GM12891 (cell line): Measurements from ENCODE around the gene TNS1. TPM values are rescaled to one million over a fixed set of nuclear protein-coding genes. Genes with fewer than 3 reads are reported as not detected.
"Not testable (repeated sequence)": the region's sequence is repeated elsewhere in the genome, so short reads cannot be mapped to it uniquely, and the experiment has no call there.

Source experiments
- DNase-seq: peaks from one replicate; pipeline ENCODE4 v3.0.0; 2011; ENCODE audit warnings: low spot score; ENCODE audit not compliant: insufficient read length
- FAIRE-seq: peaks from 2 replicates; lab custom pipeline; 2011; peaks lifted over from hg19 to GRCh38; lab: Jason Lieb, UNC
- PAX5 ChIP-seq: IDR thresholded peaks from 2 replicates; pipeline ENCODE4 v1.6.1; 2011; ENCODE audit warnings: low read length, moderate library complexity, mild to moderate bottlenecking; ENCODE audit not compliant: insufficient read depth, severe bottlenecking
- POLR2A ChIP-seq: IDR thresholded peaks from 2 replicates; pipeline ENCODE4 v1.6.1; 2011; ENCODE audit warnings: low read depth, low read length, control low read depth
- POLR2AphosphoS5 ChIP-seq: IDR thresholded peaks from 2 replicates; pipeline ENCODE4 v1.6.1; 2011; ENCODE audit warnings: low read depth, low read length, control low read depth
- POU2F2 ChIP-seq: IDR thresholded peaks from 2 replicates; pipeline ENCODE4 v1.6.1; 2011; ENCODE audit warnings: low read depth, mild to moderate bottlenecking, control low read depth, low read length, moderate library complexity
- SPI1 ChIP-seq: IDR thresholded peaks from 2 replicates; pipeline ENCODE4 v1.6.1; 2011; ENCODE audit warnings: low read depth, low read length, control low read depth
- TAF1 ChIP-seq: IDR thresholded peaks from 2 replicates; pipeline ENCODE4 v1.6.1; 2011; ENCODE audit warnings: low read depth, low read length, control low read depth
- polyA plus RNA-seq: library from polyadenylated mRNA; unstranded; fragments of >200 nt; gene quantifications from one replicate; pipeline ENCODE4 v1.2.1, GENCODE V29; 2012; ENCODE audit warnings: low read depth, missing spikeins, inconsistent platforms; ENCODE audit not compliant: missing spikeins

TNS1 gene
- polyA plus RNA-seq: 1.7 TPM

GRCh38 chr2:218002845-218003180 is at the start of gene TNS1:
Gene TNS1 (minus strand): TSS chr2:218002995. CDS start chr2:218002872, 123 bp downstream.
- DNase-seq: no peak
- TF ChIP-seq POLR2AphosphoS5 (no peak), POLR2A (no peak)

GRCh38 chr2:218051903-218052302 is 49.1 kb upstream of the TNS1 start:
- no peak for TF ChIP-seq SPI1
- TF ChIP-seq POLR2AphosphoS5: no peak
- no peak for TF ChIP-seq PAX5
- no peak for TF ChIP-seq TAF1
- no peak for TF ChIP-seq POU2F2
- no peak for TF ChIP-seq POLR2A
- DNase-seq: no peak
- no peak for FAIRE-seq

More at GRCh38 chr2:218002845-218003180, at the start of gene TNS1:
- no peak for FAIRE-seq

GRCh38 chr2:218047536-218048225 is 44.9 kb upstream of the TNS1 start:
- FAIRE-seq: no peak

DNA sequence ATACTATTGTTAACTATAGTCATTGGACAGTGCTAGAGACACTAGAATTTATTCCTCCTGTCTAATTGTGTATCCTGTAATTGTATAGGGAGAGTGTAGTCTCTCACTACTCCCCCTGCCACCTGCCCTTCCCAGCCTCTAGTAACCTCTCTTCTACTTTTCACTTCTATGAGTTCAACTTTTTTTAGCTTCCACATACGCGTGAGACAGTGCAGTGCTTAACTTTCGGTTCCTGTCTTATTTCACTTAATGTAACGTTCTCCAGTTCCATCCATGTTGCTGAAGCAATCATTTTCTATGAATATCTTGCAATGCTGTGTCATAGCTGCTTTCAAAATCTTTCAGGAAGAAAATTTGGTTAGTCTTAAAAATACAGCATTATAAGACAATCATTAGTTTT is 43.4 kb upstream of the TNS1 start:
- DNase-seq (no peak), FAIRE-seq (peak; percentile 93)
- no peak for TF ChIP-seq POU2F2
- TF ChIP-seq POLR2A: no peak
- TF ChIP-seq SPI1: peak; percentile 93

More at GRCh38 chr2:218047536-218048225, 44.9 kb upstream of the TNS1 start:
- no peak for TF ChIP-seq POLR2A
- TF ChIP-seq SPI1: peak; percentile 38; the same call in 1 of the 2 replicates
- no peak for DNase-seq

GRCh38 chr2:218044599-218044998 is 41.8 kb upstream of the TNS1 start:
- FAIRE-seq, DNase-seq: not testable (repeated sequence)

- TF ChIP-seq SPI1 (no peak), POLR2AphosphoS5 (no peak), POLR2A (no peak), TAF1 (no peak)
- DNase-seq (no peak), FAIRE-seq (no peak)
Observed at GRCh38 chr2:218043701-218044109, 40.9 kb upstream of the TNS1 start.

- DNase-seq (no peak), FAIRE-seq (no peak)
- TF ChIP-seq SPI1: no peak
- TF ChIP-seq POU2F2: no peak
- no peak for TF ChIP-seq PAX5
- TF ChIP-seq POLR2A: no peak
- no peak for TF ChIP-seq TAF1
- no peak for TF ChIP-seq POLR2AphosphoS5
Observed at GRCh38 chr2:218043100-218043499, 40.3 kb upstream of the TNS1 start.

GRCh38 chr2:218041302-218042168 is 38.7 kb upstream of the TNS1 start:
- 0 out of 2 replicates have a peak, but pooled peaks have one; percentile 22 for TF ChIP-seq TAF1
- peak; percentile 57; the same call in 1 of the 2 replicates for TF ChIP-seq POLR2AphosphoS5
- no peak for TF ChIP-seq SPI1
- no peak for TF ChIP-seq PAX5
- TF ChIP-seq POU2F2: no peak
- TF ChIP-seq POLR2A: no peak
- no peak for DNase-seq
- FAIRE-seq: peak; percentile 81

DNA sequence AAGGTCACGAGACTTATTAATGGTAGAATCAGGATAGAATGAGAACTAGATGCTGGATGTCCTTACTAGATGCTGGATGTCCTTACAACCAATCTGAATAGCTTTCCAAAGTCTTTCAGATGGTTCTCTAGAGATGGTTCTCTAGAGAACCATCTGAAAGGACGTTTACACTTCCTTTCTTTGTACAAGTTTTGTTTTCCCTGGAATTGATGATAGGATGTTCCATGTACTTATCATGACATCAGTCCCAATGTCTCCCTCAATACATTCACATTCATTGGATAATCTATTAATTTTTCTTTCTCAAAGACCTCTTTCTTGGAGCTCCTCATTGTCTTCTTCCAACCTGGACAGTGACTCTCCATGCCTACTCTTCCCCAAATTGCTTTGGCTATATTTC is 38.1 kb upstream of the TNS1 start:
- DNase-seq: no peak
- no peak for FAIRE-seq
- TF ChIP-seq POLR2A (peak; percentile 62; the same call in 1 of the 2 replicates), POLR2AphosphoS5 (no peak)

DNA sequence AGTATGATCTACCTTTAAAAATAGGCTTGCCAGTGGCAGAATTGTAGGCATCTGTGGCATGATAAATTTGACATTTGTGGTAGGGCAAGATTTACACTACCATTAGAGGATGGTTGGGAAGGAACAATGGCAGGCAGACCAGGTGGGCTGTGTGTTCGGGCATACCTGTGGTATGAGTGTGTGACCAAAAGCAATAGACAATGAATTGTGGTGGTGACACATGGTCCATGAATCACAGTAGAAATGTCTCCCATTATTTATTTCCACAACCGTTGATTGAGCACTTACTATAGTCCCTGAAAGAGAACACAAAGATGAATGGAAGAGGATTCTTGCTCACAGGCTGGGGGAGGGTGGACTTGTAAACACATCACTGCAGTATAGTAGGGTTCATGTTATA is 36.4 kb upstream of the TNS1 start:
- FAIRE-seq (no peak), DNase-seq (no peak)
- TF ChIP-seq SPI1 (no peak), TAF1 (no peak), POLR2A (no peak), POU2F2 (no peak)
